ENCODE results near the gene DIS3L2.

DIS3L2 gene

GRCh38 chr2:231957913-231958763 lies 3.4 kb upstream of the DIS3L2 start:
- H3K4me1 ChIP-seq (ENCODE audit: insufficient read depth, low read length) = no peaks in the 10 kb centered on the region
- H3K9ac ChIP-seq (ENCODE audit: low read depth, low read length) = no peak overlapping the region
- no peaks in the 10 kb centered on the region for H3K9me3 ChIP-seq (ENCODE audit: control insufficient read depth, insufficient read depth, low read length)
- H3K36me3 ChIP-seq (ENCODE audit: insufficient read depth, low read length) = no peaks in the 10 kb centered on the region

GRCh38 chr2:231960810-231961348 lies 634 bp upstream of the DIS3L2 start:
- Histone ChIP-seq H3K9ac (ENCODE audit: low read depth, low read length) (peak overlapping the region; percentile 88), H3K9me3 (ENCODE audit: control insufficient read depth, insufficient read depth, low read length) (no peaks in the 10 kb centered on the region), H3K4me1 (ENCODE audit: insufficient read depth, low read length) (no peaks in the 10 kb centered on the region), H3K36me3 (ENCODE audit: insufficient read depth, low read length) (no peaks in the 10 kb centered on the region)

- Histone ChIP-seq H3K4me1 (ENCODE audit: insufficient read depth, low read length) (no peaks in the 10 kb centered on the region), H3K36me3 (ENCODE audit: insufficient read depth, low read length) (no peaks in the 10 kb centered on the region), H3K9me3 (ENCODE audit: control insufficient read depth, insufficient read depth, low read length) (no peaks in the 10 kb centered on the region; the same call in 1 of the 2 replicates), H3K9ac (ENCODE audit: low read depth, low read length) (no peak overlapping the region)
Observed at GRCh38 chr2:231965102-231965501, 3.6 kb downstream of the DIS3L2 start.

- no peak overlapping the region for H3K9ac ChIP-seq (ENCODE audit: low read depth, low read length)
- H3K9me3 ChIP-seq (ENCODE audit: control insufficient read depth, insufficient read depth, low read length) = no peaks in the 10 kb centered on the region; the same call in 1 of the 2 replicates
- no peaks in the 10 kb centered on the region for H3K36me3 ChIP-seq (ENCODE audit: insufficient read depth, low read length)
- H3K4me1 ChIP-seq (ENCODE audit: insufficient read depth, low read length) = no peaks in the 10 kb centered on the region
Observed at GRCh38 chr2:231966886-231967285, 5.4 kb downstream of the DIS3L2 start.

GRCh38 chr2:231968820-231969219 lies 7.3 kb downstream of the DIS3L2 start:
- no peaks in the 10 kb centered on the region; the same call in 1 of the 2 replicates for H3K9me3 ChIP-seq (ENCODE audit: control insufficient read depth, insufficient read depth, low read length)
- no peaks in the 10 kb centered on the region for H3K4me1 ChIP-seq (ENCODE audit: insufficient read depth, low read length)
- no peaks in the 10 kb centered on the region for H3K36me3 ChIP-seq (ENCODE audit: insufficient read depth, low read length)
- no peak overlapping the region for H3K9ac ChIP-seq (ENCODE audit: low read depth, low read length)

GRCh38 chr2:231970461-231970860 lies 8.9 kb downstream of the DIS3L2 start:
- Histone ChIP-seq H3K36me3 (ENCODE audit: insufficient read depth, low read length) (no peaks in the 10 kb centered on the region), H3K4me1 (ENCODE audit: insufficient read depth, low read length) (no peaks in the 10 kb centered on the region), H3K9ac (ENCODE audit: low read depth, low read length) (no peak overlapping the region), H3K9me3 (ENCODE audit: control insufficient read depth, insufficient read depth, low read length) (no peaks in the 10 kb centered on the region; the same call in 1 of the 2 replicates)

- H3K4me1 ChIP-seq (ENCODE audit: insufficient read depth, low read length) = no peaks in the 10 kb centered on the region
- H3K9me3 ChIP-seq (ENCODE audit: control insufficient read depth, insufficient read depth, low read length) = no peaks in the 10 kb centered on the region
- no peaks in the 10 kb centered on the region for H3K36me3 ChIP-seq (ENCODE audit: insufficient read depth, low read length)
- H3K9ac ChIP-seq (ENCODE audit: low read depth, low read length) = no peak overlapping the region
Observed at GRCh38 chr2:231975001-231975400, 13.5 kb downstream of the DIS3L2 start.

- Histone ChIP-seq H3K4me1 (ENCODE audit: insufficient read depth, low read length) (no peaks in the 10 kb centered on the region), H3K9ac (ENCODE audit: low read depth, low read length) (no peak overlapping the region), H3K9me3 (ENCODE audit: control insufficient read depth, insufficient read depth, low read length) (no peaks in the 10 kb centered on the region), H3K36me3 (ENCODE audit: insufficient read depth, low read length) (no peaks in the 10 kb centered on the region)
Observed at GRCh38 chr2:231977430-231977829, 15.9 kb downstream of the DIS3L2 start.

GRCh38 chr2:231984992-231985391 lies 23.5 kb downstream of the DIS3L2 start:
- no peaks in the 10 kb centered on the region for H3K36me3 ChIP-seq (ENCODE audit: insufficient read depth, low read length)
- no peaks in the 10 kb centered on the region for H3K9me3 ChIP-seq (ENCODE audit: control insufficient read depth, insufficient read depth, low read length)
- H3K9ac ChIP-seq (ENCODE audit: low read depth, low read length) = no peak overlapping the region
- peaks cover 9% of the 10 kb centered on the region for H3K4me1 ChIP-seq (ENCODE audit: insufficient read depth, low read length)

- H3K9me3 ChIP-seq (ENCODE audit: control insufficient read depth, insufficient read depth, low read length) = no peaks in the 10 kb centered on the region
- peaks cover 15% of the 10 kb centered on the region for H3K4me1 ChIP-seq (ENCODE audit: insufficient read depth, low read length)
- no peaks in the 10 kb centered on the region for H3K36me3 ChIP-seq (ENCODE audit: insufficient read depth, low read length)
- peak overlapping the region; percentile 52; the same call in 1 of the 2 replicates for H3K9ac ChIP-seq (ENCODE audit: low read depth, low read length)
Observed at GRCh38 chr2:231985823-231986261, 24.3 kb downstream of the DIS3L2 start.

GRCh38 chr2:231987124-231987727 lies 25.7 kb downstream of the DIS3L2 start:
- no peak overlapping the region for H3K9ac ChIP-seq (ENCODE audit: low read depth, low read length)
- H3K4me1 ChIP-seq (ENCODE audit: insufficient read depth, low read length) = peaks cover 22% of the 10 kb centered on the region
- H3K36me3 ChIP-seq (ENCODE audit: insufficient read depth, low read length) = no peaks in the 10 kb centered on the region
- H3K9me3 ChIP-seq (ENCODE audit: control insufficient read depth, insufficient read depth, low read length) = no peaks in the 10 kb centered on the region

GRCh38 chr2:231988179-231988866 lies 26.8 kb downstream of the DIS3L2 start:
- Histone ChIP-seq H3K9ac (ENCODE audit: low read depth, low read length) (no peak overlapping the region), H3K9me3 (ENCODE audit: control insufficient read depth, insufficient read depth, low read length) (no peaks in the 10 kb centered on the region), H3K36me3 (ENCODE audit: insufficient read depth, low read length) (no peaks in the 10 kb centered on the region), H3K4me1 (ENCODE audit: insufficient read depth, low read length) (peaks cover 22% of the 10 kb centered on the region)

- H3K9ac ChIP-seq (ENCODE audit: low read depth, low read length) = no peak overlapping the region
- no peaks in the 10 kb centered on the region for H3K36me3 ChIP-seq (ENCODE audit: insufficient read depth, low read length)
- peaks cover 22% of the 10 kb centered on the region for H3K4me1 ChIP-seq (ENCODE audit: insufficient read depth, low read length)
- no peaks in the 10 kb centered on the region for H3K9me3 ChIP-seq (ENCODE audit: control insufficient read depth, insufficient read depth, low read length)
Observed at GRCh38 chr2:231991664-231992063, 30.2 kb downstream of the DIS3L2 start.

GRCh38 chr2:231992888-231993287 lies 31.4 kb downstream of the DIS3L2 start:
- Histone ChIP-seq H3K4me1 (ENCODE audit: insufficient read depth, low read length) (peaks cover 22% of the 10 kb centered on the region), H3K9me3 (ENCODE audit: control insufficient read depth, insufficient read depth, low read length) (no peaks in the 10 kb centered on the region), H3K36me3 (ENCODE audit: insufficient read depth, low read length) (no peaks in the 10 kb centered on the region), H3K9ac (ENCODE audit: low read depth, low read length) (no peak overlapping the region)

All from ES-I3 (cell line).